Eye (tissue), 1 donor: ENCODE results near the gene C12orf42.

ENCODE experiments used
- DNase-seq: peaks from one replicate; pipeline ENCODE4 v3.0.0-alpha.2; 2015

The C12orf42 gene

DNA sequence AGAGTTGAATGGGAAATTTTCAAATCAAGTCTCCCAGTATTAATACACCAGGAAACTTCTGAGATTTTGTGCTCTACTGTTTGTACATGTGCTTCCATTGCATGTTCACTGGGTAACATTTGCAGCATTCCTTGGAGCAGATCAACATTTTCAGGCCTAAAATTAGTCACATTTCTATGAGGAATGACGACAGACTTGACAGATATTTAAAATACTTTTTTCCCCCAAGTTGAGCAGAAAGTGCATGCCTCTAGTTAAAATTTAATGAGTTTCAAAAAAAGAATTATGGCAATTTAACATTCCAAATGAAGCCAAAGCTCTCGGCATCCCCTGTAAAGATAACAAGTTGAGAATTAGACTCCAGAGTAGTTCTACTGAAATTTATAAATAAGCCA is 72.3 kb downstream of the C12orf42 start:
- DNase-seq = no peak

DNA sequence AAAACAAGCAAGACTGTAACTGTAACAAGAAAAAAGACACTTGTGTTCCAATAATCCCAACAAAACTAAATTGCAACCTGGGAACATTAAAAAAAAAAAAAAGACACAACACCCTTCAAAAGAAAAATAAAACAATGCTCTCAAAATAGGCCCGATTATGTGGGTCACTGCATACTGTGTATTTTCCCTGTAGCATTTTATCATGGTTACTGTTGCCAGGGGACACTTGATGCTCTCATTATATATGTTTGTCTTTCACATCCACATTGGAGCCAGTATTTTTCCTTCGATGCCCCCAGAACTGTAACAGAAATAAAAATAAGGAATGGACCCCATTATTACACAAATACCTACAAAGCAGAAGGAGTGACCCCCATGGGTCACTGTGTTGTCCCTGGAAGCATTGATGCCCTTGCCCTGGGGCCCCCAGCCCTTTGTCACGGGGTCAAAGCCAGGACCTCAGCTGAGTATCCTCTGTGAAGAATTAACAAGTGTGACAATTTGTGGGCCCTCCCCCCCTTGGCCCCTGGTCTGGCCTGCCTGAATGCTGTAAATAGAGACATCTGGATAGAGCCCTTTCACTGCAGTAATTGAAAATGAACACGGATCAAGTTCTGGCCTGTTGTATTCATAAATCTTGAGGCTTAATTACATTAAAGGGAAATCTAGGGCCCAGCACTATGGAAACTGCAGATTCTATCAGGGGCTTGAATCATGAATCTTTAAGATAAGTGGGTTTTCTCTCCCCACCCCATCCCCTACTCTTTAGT is 72.8 kb downstream of the C12orf42 start:
- peak; percentile 83 for DNase-seq

GRCh38 chr12:103422328-103422727 is 73.4 kb downstream of the C12orf42 start:
- DNase-seq = no peak

DNA sequence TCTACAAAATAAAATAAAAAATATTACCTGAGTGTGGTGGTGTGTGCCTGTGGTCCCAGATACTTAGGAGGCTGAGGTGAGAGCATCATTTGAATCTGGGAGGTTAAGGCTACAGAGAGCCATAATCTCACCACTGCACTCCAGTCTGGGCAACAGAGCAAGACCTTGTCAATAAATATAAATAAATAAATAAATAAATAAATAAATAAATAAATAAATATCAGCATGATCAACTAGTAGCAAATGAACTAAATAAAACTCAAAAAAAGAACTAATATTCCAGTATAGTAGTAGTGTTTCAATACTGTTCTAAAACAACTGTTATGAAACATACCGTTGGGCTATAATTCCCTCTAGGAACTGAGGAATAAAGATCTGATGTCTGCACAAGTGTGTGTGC is 74.4 kb downstream of the C12orf42 start:
- DNase-seq = no peak

DNA sequence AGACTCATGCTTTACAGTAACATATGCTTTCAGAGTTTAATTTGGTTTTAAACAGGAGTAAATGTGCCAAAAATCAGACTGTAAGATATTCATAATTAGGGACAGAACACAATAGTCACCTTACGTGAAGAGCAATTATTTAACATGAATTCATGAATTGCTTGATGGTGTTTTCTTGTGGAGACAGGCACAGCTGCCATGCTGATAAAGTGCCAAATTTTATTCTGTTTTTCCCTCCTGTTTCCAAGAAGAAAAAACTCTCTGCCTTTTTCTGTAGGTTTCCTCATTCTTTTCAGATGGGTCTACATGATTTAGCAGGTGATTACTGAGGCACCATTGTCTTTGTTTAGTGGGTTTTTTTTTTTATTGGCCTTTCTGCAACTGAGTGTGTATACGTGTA is 80.1 kb downstream of the C12orf42 start:
- DNase-seq = no peak

DNA sequence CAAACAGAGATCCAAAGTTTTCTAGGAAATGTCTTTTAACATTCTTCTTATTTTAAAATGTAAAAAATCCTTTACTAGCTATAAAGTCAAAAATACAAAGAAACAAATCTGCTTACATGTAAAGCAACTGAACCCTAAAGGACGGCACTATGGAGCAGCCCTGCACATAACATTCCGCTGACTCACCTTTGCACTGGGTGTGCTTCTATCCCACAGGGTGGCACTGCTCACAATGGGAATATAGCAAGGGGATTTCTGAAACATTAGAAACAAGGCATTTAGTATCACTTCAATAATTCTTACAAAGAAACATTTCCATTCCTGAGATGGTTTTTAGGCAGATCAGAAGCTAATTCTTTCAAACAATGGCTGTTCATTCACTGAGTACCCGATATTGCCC is 94.3 kb downstream of the C12orf42 start:
- no peak for DNase-seq

- no peak for DNase-seq
Measured at GRCh38 chr12:103399986-103400385, 95.8 kb downstream of the C12orf42 start.

DNA sequence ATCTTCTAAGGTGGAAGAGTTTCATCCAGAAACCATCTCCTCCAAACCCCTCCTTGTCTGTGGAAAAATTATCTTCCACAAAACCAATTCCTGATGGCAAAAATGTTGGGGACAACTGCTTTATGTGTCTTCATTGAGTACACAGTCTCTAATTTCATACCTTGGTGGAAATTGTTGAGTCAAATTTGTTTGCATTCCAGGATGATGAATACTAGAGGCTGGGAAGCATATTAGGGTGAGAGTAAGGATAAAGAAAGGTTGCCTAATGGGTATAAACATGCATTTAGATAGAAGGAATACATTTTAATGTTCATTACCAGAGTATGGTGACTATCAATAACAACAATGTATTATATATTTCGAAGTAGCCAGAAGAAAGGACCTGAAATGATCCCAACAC is 98.2 kb downstream of the C12orf42 start:
- no peak for DNase-seq

DNA sequence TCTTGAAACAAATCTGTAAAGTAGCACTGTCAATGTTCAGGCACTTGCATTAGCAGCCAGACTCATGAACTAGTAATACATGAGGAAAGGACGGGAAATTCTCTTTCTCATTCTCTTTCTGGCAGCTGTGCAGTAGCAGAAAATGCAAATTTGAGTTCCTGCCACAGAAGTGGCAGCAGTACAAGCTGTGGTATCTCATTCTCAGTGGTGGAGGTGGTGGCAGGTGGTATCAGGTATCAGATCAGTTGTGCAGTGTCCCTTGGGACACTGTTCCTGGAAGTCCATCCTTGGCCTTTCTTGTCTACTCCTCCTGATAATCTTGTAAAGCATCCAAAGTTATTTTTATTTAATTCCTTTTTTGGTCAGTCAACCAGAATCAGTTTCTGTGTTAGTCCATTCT is 103.0 kb downstream of the C12orf42 start:
- no peak for DNase-seq

- no peak for DNase-seq
Measured at GRCh38 chr12:103391103-103391502, 104.7 kb downstream of the C12orf42 start.

DNA sequence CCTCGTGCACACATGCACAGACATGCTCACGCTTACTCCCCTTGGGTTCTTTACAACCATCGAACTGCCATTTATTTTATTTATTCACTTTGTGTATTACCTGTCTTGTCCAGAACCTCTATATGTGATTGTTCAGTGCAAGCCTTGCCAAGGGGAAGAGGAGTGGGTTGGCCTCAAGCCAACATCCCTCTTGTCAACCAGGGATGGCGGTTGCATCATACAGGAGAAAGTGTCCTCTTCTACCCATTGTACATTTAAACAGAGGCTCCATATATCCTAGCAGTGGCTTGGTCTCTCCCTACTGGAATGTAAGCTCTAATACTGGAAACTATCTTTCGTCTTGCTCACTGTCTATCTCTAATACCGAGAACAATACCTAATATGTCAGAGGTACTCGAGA is 108.4 kb downstream of the C12orf42 start:
- no peak for DNase-seq

DNA sequence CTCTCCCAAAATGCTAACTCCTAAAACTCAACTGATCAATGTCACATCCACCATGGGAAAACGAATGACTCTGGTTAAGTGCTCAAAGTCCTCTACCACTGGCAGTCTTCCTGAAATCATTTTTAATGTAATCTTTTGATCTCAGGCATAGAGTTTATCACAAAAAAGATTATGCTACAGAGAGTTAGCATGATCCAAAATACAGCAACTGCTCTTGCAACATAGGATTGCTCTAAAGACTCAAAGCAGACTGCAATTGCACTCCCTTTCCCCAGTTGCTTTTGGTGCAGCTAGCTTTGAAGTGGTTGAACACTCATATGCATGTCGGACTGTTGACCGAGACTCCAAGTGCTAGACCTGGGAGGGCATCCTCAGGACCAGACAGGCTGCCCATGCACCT is 109.3 kb downstream of the C12orf42 start:
- no peak for DNase-seq

DNA sequence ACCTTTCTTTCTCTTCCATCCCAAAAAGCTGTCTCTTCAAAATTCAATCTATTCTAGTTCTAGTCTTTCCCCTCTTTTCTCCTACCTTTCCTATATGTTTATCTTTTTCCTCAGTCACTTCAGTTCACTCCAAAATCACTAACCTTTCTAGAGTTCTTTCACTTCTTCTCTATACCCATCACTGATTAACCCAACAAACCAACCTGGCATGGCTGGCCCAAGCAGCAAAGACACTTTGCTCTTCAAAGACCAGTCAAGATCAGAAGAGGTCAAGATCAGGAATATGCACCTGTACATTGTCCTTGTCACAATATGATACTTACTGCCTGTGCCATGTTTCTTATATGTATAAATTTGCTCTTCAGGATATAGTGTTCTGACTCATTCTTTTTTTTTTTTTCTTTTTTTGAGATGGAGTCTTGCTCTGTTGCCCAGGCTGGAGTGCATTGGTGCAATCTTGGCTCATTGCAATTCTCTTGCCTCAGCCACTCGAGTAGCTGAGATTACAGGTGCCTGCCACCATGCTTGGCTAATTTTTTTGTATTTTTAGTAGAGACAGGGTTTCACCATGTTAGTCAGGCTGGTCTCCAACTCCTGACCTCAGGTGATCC is 112.9 kb downstream of the C12orf42 start:
- DNase-seq = no peak

DNA sequence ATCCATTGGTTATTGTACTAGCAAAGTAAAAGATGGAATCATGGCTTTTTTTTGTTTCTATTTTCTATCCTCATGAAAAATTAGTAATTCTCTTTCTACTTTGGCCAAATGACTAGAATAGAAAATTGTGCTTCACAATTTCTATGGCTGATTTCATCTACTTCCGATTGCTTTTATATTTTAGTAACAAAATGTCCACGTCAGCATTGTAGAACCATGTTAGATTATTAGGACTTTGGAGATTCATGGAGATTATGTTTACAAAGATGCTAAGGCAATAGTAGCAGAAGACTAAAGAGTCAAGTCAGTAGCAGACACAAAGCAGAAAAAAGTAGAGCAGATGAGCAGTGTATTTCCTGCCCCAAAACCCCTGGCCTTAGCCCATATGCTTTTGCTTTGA is 113.6 kb downstream of the C12orf42 start:
- no peak for DNase-seq

- DNase-seq = peak; percentile 24
Measured at GRCh38 chr12:103379670-103380069, 116.1 kb downstream of the C12orf42 start.

- DNase-seq = no peak
Measured at GRCh38 chr12:103373088-103373523, 122.7 kb downstream of the C12orf42 start.

- no peak for DNase-seq
Measured at GRCh38 chr12:103369929-103370328, 125.8 kb downstream of the C12orf42 start.

DNA sequence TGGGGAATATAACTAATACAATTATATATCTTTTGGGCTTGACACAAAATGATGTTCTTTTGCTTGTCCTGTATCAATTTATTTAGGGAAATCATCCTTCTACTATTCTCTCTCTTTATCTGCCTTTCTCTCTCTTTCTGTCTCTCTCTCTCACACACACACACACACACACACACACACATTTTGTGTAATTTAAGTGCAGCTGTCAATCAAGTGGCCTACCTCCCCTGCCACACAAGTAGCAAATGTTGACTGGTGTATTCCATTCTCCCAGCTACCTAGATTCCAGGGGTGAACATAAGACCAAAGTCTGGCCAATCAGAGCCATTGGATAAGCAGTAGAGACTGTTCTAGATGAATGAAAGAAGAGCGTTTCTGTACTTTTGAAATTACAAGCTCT is 127.6 kb downstream of the C12orf42 start:
- no peak for DNase-seq

GRCh38 chr12:103354403-103354802 is 141.4 kb downstream of the C12orf42 start:
- DNase-seq = no peak

DNA sequence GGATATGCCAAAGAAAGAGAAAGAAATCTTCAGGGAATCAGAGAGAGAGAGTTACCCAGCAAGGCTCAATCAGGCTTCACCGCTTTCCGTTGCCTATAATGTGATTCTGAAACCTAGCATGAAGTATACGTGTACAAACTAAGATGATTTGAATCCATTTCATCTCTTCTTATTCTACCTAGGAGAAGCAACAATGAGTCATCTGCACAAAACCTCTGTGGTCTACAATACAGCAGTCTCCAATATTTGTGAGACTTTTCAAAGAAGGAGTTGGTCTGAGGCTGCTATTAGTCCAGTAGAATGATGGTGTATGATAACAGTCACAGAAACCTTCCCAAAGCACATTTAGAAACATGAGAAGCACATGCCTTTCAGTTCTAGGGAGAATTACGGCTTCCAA is 141.9 kb downstream of the C12orf42 start:
- no peak for DNase-seq

DNA sequence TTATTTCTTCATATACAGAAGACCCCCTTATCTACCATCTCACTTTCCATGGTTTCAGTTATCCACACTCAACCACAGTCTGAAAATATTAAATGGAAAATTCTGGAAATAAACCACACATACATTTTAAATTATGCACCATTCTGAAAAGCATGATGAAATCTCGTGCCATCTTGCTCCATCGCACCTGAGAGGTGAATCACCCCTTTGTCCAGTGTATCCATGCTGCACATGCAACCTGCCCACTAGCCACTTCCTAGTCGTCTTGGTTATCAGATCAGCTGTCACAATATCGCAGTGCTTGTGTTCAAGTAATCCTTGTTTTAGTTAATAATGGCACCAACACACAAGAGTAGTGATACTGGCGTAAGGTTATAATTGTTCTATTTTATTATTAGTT is 145.7 kb downstream of the C12orf42 start:
- no peak for DNase-seq

DNA sequence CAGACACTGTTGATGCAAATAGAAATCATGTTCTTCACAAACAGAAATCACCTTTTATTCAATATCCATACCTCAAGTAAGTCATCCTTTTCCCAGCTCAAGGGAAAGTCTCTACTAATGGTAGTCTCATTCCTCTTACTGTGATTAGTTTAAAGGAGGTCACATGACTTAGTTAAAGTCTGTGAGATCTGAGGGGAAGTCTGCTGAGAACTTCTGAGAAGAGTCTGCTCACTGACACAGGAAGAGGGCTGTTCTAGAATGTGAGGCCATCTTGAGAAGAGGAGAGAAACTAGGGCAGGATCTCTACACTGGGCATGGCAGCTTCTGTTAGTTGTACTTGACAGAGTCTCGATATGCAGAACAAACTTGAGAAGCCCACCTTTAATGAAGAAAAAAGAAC is 146.8 kb downstream of the C12orf42 start:
- DNase-seq = no peak

- no peak for DNase-seq
Measured at GRCh38 chr12:103336940-103337339, 158.8 kb downstream of the C12orf42 start.

DNA sequence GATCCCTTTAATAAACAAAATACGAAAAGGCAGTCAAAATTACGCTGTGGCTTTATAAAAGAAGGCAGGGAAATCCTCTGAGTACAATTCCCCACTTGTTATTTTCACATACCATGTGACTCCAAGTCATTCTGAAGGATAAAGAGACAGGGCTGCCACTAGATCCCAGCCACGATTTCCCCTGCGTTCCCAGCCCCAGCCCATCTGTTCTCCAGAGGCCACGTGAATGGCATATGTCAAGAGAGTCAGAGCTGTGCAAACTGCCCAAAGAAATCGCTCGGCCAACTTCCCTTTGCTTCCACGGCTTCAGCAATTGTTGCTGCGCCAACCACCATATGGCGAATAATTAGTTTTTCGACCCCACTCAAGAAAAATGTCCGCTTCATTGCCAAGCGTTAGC is 161.3 kb downstream of the C12orf42 start:
- DNase-seq = peak; percentile 56

DNA sequence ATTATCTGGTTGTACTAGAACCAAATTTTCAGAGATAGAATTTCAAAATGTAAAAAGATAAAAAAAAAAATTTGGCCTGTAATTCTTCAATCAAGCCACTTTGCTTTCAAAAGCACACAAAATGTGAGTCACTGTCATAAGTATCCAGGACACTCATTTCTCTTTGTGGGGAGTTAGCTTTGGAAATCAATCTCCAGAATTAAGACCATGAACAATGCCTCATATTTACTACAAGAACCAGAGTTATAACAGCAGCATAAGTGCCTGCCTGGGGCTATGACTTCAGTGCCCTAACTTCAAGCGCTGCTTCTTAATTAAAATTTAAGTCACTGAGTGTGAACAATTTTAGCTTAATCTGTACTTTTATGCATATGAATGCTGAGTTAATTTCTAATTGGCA is 162.1 kb downstream of the C12orf42 start:
- peak; percentile 4 for DNase-seq
